Gastrocnemius medialis (tissue), 4 donors: ENCODE data around the gene CFAP299. TPM values are rescaled to one million over a fixed set of nuclear protein-coding genes. Genes with fewer than 3 reads are reported as not detected.

Experiments
- ATAC-seq, 2 donors: fragments of 150-250 bp; one replicate each; pipeline ENCODE4 v1.9.1; 2016
- DNase-seq, 2 donors: peaks; one replicate each; pipeline ENCODE4 v3.0.0-alpha.2; 2019
- H3K27ac ChIP-seq, 4 donors: fragments of 200-600 bp; sonication (generic); 1 replicate in 1 of 4; 2 replicates in 3 of 4; pipeline ENCODE4 v1.5.1; 2016 to 2018; ENCODE audit warnings: mild to moderate bottlenecking in 2 of 4, moderate library complexity in 1 of 4
- H3K27me3 ChIP-seq, 3 donors: fragments of 200-600 bp; sonication (generic) in 2 of 3; 1 replicate in 1 of 3; 2 replicates in 2 of 3; pipeline versions ENCODE4 v1.5.1 to v1.6.0; 2016 to 2019; ENCODE audit warnings: mild to moderate bottlenecking in 1 of 3, moderate library complexity in 1 of 3
- H3K36me3 ChIP-seq, 2 donors: fragments of 200-600 bp; sonication (generic) in 1 of 2; one replicate each; pipeline ENCODE4 v1.5.1; 2017 to 2018
- H3K4me1 ChIP-seq, 2 donors: fragments of 200-600 bp; sonication (generic) in 1 of 2; one replicate each; pipeline ENCODE4 v1.5.1; 2016 to 2017; ENCODE audit warnings: mild to moderate bottlenecking in 2 of 2
- H3K4me3 ChIP-seq, 4 donors: fragments of 200-600 bp; sonication (generic) in 3 of 4; 1 replicate in 1 of 4; 2 replicates in 3 of 4; pipeline ENCODE4 v1.5.1; 2016 to 2019; ENCODE audit warnings: mild to moderate bottlenecking in 2 of 4
- H3K9me3 ChIP-seq, 3 donors: fragments of 200-600 bp; sonication (generic) in 2 of 3; 1 replicate in 1 of 3; 2 replicates in 2 of 3; pipeline ENCODE4 v1.5.1; 2016 to 2019
- POLR2A ChIP-seq, 2 donors: fragments of 450-650 bp; IDR thresholded peaks; one replicate each; pipeline ENCODE4 v1.6.1; 2017; ENCODE audit warnings: antibody characterized with exemption in 2 of 2, mild to moderate bottlenecking in 2 of 2, moderate library complexity in 2 of 2
- in situ Hi-C, 4 donors: fragments of 200-750 bp; cut with MboI; loops; one replicate each; pipeline versions ENCODE4 v1.15.0 to v1.8.0; 2017; ENCODE audit warnings: low sequenced_read_pairs in 4 of 4
- intact Hi-C: fragments of 100-400 bp; cut with DNase I; formaldehyde crosslinking; loops from one replicate; pipeline ENCODE4 v1.15.1; 2023; ENCODE audit warnings: low total_unique reads
- total RNA-seq, 4 donors: library from RNA; depleted of rRNA; stranded (reverse); fragments of >200 nt; gene quantifications; one replicate each; pipeline versions ENCODE4 v1.1.0 to v1.2.3, GENCODE V29; 2016
- TF ChIP-seq, protein P1 (sequence below), 5 experiments: fragments of 450-650 bp in 3 of 5; fragments of 200-600 bp in 2 of 5; sonication (generic) in 2 of 5; IDR thresholded peaks in 4 of 5; conservative IDR thresholded peaks in 1 of 5; 1 replicate in 4 of 5; 2 replicates in 1 of 5; pipeline ENCODE4 v1.5.1; 2016 to 2019; ENCODE audit warnings: antibody characterized with exemption in 5 of 5, mild to moderate bottlenecking in 3 of 5, moderate library complexity in 3 of 5

Gene CFAP299
- total RNA-seq, 4 donors from 2014 or later, result not detected

DNA sequence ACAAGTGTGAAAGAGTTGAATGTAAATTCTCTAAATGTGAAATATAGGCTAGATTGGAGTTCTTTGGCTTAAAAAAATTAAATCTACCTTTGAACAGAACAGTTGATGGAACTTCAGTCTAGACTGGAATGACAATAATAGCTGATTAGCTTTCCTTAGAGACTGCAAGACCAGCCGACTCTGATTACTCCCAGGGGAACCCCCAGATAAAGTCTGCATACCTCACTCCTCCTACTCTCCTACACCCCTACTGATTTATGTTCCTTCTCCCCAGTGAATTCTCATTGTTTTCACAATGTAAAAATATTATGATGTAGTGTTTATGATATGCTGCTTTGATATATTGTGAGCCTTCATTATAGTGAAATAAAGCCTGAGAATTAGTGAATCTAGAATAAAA lies 241.3 kb downstream of the CFAP299 start:
- Histone ChIP-seq H3K36me3 (no peaks in the 10 kb centered on the region), H3K27me3 (peaks cover 0 to 3% (median 0%) of the 10 kb centered on the region in 3 donors), H3K9me3 (no peaks in the 10 kb centered on the region), H3K4me1 (no peaks in the 10 kb centered on the region), H3K27ac (no peak overlapping the region), H3K4me3 (no peak overlapping the region)
- in situ Hi-C loops, result no loop called here
- no peak for DNase-seq
- no peak for ATAC-seq
- intact Hi-C loops, result no loop called here
- TF ChIP-seq, protein P1, sequence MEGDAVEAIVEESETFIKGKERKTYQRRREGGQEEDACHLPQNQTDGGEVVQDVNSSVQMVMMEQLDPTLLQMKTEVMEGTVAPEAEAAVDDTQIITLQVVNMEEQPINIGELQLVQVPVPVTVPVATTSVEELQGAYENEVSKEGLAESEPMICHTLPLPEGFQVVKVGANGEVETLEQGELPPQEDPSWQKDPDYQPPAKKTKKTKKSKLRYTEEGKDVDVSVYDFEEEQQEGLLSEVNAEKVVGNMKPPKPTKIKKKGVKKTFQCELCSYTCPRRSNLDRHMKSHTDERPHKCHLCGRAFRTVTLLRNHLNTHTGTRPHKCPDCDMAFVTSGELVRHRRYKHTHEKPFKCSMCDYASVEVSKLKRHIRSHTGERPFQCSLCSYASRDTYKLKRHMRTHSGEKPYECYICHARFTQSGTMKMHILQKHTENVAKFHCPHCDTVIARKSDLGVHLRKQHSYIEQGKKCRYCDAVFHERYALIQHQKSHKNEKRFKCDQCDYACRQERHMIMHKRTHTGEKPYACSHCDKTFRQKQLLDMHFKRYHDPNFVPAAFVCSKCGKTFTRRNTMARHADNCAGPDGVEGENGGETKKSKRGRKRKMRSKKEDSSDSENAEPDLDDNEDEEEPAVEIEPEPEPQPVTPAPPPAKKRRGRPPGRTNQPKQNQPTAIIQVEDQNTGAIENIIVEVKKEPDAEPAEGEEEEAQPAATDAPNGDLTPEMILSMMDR (IDR thresholded peaks at IDR 0.05 in 4 of 5, conservative IDR thresholded peaks at IDR 0.05 in 1 of 5), result no peak
- no peak for TF ChIP-seq POLR2A (IDR thresholded peaks at IDR 0.05)

DNA sequence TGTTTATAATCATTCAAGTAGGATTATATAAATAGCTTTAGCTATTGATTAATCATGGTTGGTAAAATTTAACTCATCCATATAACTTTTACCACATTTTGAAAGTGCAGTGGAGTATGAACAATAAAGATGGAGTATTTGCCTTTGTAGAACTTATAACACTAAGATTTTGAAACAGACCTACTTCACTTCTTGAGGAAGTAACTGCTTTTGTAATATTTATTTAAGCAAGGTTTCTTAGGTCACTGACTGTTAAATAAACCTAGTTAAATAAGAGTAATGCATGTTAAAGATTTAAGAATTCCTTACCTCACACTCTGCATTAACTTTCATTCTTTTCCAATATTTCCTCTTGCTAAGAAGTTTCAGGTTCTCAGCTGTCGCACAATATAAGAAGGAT lies 242.5 kb downstream of the CFAP299 start:
- Histone ChIP-seq H3K27ac (no peak overlapping the region), H3K9me3 (no peaks in the 10 kb centered on the region), H3K4me3 (no peak overlapping the region), H3K36me3 (no peaks in the 10 kb centered on the region), H3K4me1 (no peaks in the 10 kb centered on the region), H3K27me3 (peaks cover 0 to 3% (median 0%) of the 10 kb centered on the region in 3 donors)
- no peak for ATAC-seq
- DNase-seq, result no peak
- intact Hi-C loops, result no loop called here
- no peak for TF ChIP-seq POLR2A (IDR thresholded peaks at IDR 0.05)
- TF ChIP-seq, protein P1 (IDR thresholded peaks at IDR 0.05 in 4 of 5, conservative IDR thresholded peaks at IDR 0.05 in 1 of 5), result no peak
- in situ Hi-C loops, result no loop called here

DNA sequence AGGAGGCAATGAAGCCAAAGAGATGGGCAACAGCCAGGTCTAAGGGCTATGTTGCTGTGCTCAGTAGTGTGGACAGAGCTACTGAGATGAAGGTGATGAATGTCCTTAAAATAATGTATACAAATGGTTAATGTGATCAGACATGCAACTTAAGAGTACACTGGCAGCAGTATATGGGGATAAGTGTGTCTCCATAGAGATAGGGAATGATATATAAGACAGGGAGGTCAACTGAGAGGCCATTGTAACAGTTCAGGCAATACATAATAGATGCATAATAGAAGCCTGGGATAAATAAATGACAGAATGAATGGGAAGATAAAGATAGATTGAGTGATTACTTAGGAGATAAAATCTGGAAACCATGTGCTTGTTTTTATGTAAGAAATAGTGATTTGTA lies 250.0 kb downstream of the CFAP299 start:
- TF ChIP-seq, protein P1 (IDR thresholded peaks at IDR 0.05 in 4 of 5, conservative IDR thresholded peaks at IDR 0.05 in 1 of 5), result no peak
- no peak for TF ChIP-seq POLR2A (IDR thresholded peaks at IDR 0.05)
- no peaks in the 10 kb centered on the region for H3K4me1 ChIP-seq
- no peaks in the 10 kb centered on the region for H3K27me3 ChIP-seq
- DNase-seq (no peak), ATAC-seq (no peak)
- no peaks in the 10 kb centered on the region for H3K9me3 ChIP-seq
- no peaks in the 10 kb centered on the region for H3K36me3 ChIP-seq
- intact Hi-C loops (no loop called here), in situ Hi-C loops (no loop called here)
- no peak overlapping the region for H3K4me3 ChIP-seq
- H3K27ac ChIP-seq, result no peak overlapping the region

DNA sequence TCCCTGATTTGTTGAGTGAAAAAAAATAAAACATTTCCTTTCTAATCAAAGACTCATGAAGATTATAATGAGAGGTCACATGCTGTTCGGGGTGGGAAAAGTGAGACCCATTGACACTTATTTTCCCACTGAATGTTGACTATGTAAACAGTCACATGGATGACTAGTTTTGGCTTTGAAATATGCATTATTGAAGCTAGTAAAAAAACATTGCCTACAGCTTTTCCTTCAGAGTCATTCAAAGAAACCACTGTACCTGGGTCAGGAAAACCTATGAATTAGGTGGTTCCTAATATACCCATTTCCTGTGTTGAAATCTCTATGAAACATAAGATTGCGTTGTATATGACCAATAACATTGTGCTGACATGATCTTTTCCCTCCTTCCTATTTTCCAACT lies 251.2 kb downstream of the CFAP299 start:
- intact Hi-C loops, result no loop called here
- no peak for DNase-seq
- Histone ChIP-seq H3K27me3 (no peaks in the 10 kb centered on the region), H3K9me3 (no peaks in the 10 kb centered on the region), H3K36me3 (no peaks in the 10 kb centered on the region), H3K27ac (no peak overlapping the region), H3K4me3 (no peak overlapping the region), H3K4me1 (no peaks in the 10 kb centered on the region)
- in situ Hi-C loops, result no loop called here
- TF ChIP-seq, protein P1 (IDR thresholded peaks at IDR 0.05 in 4 of 5, conservative IDR thresholded peaks at IDR 0.05 in 1 of 5), result no peak
- no peak for TF ChIP-seq POLR2A (IDR thresholded peaks at IDR 0.05)
- ATAC-seq, result no peak

DNA sequence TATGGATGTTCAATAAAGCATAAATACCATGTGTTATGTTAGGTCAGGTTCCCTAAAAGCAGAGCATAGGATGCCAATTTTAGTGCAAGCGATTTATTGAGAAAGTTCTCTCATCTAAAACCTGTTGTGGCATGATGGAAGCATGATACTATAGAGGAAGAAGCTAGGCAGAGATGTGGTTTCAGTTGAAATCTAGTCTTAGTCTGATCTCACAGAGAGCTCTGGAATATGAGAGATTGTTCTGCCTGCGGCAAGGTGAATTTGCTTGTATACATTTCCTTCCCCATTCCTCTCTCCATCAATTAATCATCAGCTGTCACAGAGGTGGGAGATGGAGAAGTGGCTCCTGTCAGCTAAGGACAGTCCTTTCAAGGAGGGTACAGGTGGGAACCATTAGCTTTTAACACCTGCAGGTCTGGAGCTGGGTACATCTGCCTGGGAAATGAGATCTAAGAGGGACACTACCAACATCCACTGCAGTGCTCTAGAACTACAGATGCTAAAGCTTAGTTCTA lies 252.4 kb downstream of the CFAP299 start:
- no peaks in the 10 kb centered on the region for H3K36me3 ChIP-seq
- ATAC-seq (no peak), DNase-seq (no peak)
- no peak overlapping the region for H3K27ac ChIP-seq
- no peak overlapping the region for H3K4me3 ChIP-seq
- H3K9me3 ChIP-seq, result no peaks in the 10 kb centered on the region
- no peak for TF ChIP-seq POLR2A (IDR thresholded peaks at IDR 0.05)
- TF ChIP-seq, protein P1 (IDR thresholded peaks at IDR 0.05 in 4 of 5, conservative IDR thresholded peaks at IDR 0.05 in 1 of 5), result no peak
- H3K4me1 ChIP-seq, result no peaks in the 10 kb centered on the region
- in situ Hi-C loops, result no loop called here
- H3K27me3 ChIP-seq, result no peaks in the 10 kb centered on the region
- intact Hi-C loops, result no loop called here
